ENCODE results near the gene NSD2.

DNA sequence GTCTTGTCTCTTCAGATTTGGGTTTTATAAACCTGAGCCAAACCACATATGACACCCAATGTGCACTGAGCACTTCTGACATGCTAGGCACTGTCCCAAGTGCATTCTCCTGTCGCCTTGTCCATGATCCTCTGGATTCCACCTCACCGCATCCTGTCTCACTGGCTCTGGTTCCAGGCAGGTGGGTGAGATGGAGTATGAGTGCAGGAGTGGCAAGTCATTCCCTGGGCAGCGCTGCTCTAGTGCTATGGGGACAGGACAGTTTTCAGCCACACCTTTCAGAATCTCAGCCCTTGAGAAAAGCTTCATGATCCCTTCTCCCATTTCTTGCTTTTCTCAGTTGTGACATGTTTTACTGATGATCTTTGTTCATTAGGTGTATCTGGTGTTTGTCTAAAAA, 66.4 kb downstream of the NSD2 start:
- no peak for TF ChIP-seq CTCF (IDR thresholded peaks at IDR 0.05; ENCODE audit: low read depth, low read length)
- no peak for TF ChIP-seq EZH2phosphoT487 (IDR thresholded peaks at IDR 0.05; ENCODE audit: low read depth)
